MM.1S (cell line): Measurements from ENCODE around the gene ADAMTS9.

Experiments used
- DNase-seq: peaks from one replicate; pipeline ENCODE4 v3.0.0-alpha.2; 2015
- H2AFZ ChIP-seq: fragments of 300-600 bp; sonication (generic); 2 replicates; pipeline ENCODE4 v1.6.0; 2016; ENCODE audit warnings: antibody characterized with exemption, low read length
- H3F3A ChIP-seq: fragments of 300-600 bp; sonication (generic); 2 replicates; pipeline ENCODE4 v1.6.1; 2016; ENCODE audit warnings: mild to moderate bottlenecking, antibody characterized with exemption, low read length, moderate library complexity, mixed read lengths; ENCODE audit not compliant: insufficient read depth
- H3K27ac ChIP-seq: fragments of 300-600 bp; sonication (generic); 2 replicates; pipeline ENCODE4 v1.5.1; 2016; ENCODE audit warnings: mild to moderate bottlenecking, low read length
- H3K27me3 ChIP-seq: fragments of 300-600 bp; sonication (generic); replicated peaks from 2 replicates; pipeline ENCODE4 v1.6.0; 2016; ENCODE audit warnings: low read length; ENCODE audit not compliant: insufficient read depth
- H3K36me3 ChIP-seq: fragments of 300-600 bp; sonication (generic); replicated peaks from 2 replicates; pipeline ENCODE4 v1.6.1; 2016; ENCODE audit warnings: mild to moderate bottlenecking, low read length, mixed read lengths; ENCODE audit not compliant: insufficient read depth
- H3K4me1 ChIP-seq: fragments of 300-600 bp; sonication (generic); 2 replicates; pipeline ENCODE4 v1.6.1; 2016; ENCODE audit warnings: low read length, mixed read lengths
- H3K4me2 ChIP-seq: fragments of 300-600 bp; sonication (generic); 2 replicates; pipeline ENCODE4 v1.6.0; 2016; ENCODE audit warnings: low read depth, low read length
- H3K4me3 ChIP-seq: fragments of 300-600 bp; sonication (generic); 2 replicates; pipeline ENCODE4 v1.5.1; 2016; ENCODE audit warnings: low read length, mixed read lengths
- H3K79me2 ChIP-seq: fragments of 300-600 bp; sonication (generic); 2 replicates; pipeline ENCODE4 v1.6.1; 2016; ENCODE audit warnings: mixed run types, low read length, mixed read lengths
- H3K9ac ChIP-seq: fragments of 300-600 bp; sonication (generic); 2 replicates; pipeline ENCODE4 v1.6.1; 2016; ENCODE audit warnings: low read length, mixed read lengths
- H3K9me2 ChIP-seq: fragments of 300-600 bp; sonication (generic); replicated peaks from 2 replicates; pipeline ENCODE4 v1.6.1; 2016; ENCODE audit warnings: mild to moderate bottlenecking, low read length, mixed read lengths; ENCODE audit not compliant: insufficient read depth
- H3K9me3 ChIP-seq: fragments of 300-600 bp; sonication (generic); replicated peaks from 2 replicates; pipeline ENCODE4 v1.6.1; 2016; ENCODE audit warnings: mild to moderate bottlenecking, low read length, mixed read lengths; ENCODE audit not compliant: insufficient read depth
- H4K20me1 ChIP-seq: fragments of 300-600 bp; sonication (generic); 2 replicates; pipeline ENCODE4 v1.6.1; 2016; ENCODE audit warnings: mild to moderate bottlenecking, low read length, moderate library complexity, mixed read lengths; ENCODE audit not compliant: insufficient read depth
- CTCF ChIP-seq: fragments of 300-600 bp; sonication (generic); IDR thresholded peaks from 2 replicates; pipeline ENCODE4 v1.5.1; 2016; ENCODE audit warnings: antibody characterized with exemption, low read length, mixed read lengths
- EZH2 ChIP-seq: fragments of 300-600 bp; sonication (generic); optimal IDR thresholded peaks from 2 replicates; pipeline ENCODE3; 2017; ENCODE audit warnings: low read depth, mild to moderate bottlenecking, antibody characterized with exemption, low read length, mixed read lengths
- EZH2phosphoT487 ChIP-seq: fragments of 300-600 bp; sonication (generic); IDR thresholded peaks from 2 replicates; pipeline ENCODE4 v1.6.1; 2018; ENCODE audit warnings: antibody characterized with exemption, low read length

The ADAMTS9 gene

GRCh38 chr3:64509206-64509605 lies 178.6 kb downstream of the ADAMTS9 start:
- TF ChIP-seq EZH2phosphoT487 (no peak), EZH2 (no peak), CTCF (no peak)
- Histone ChIP-seq H3F3A (no peaks in the 10 kb centered on the region), H3K4me1 (no peaks in the 10 kb centered on the region), H3K36me3 (no peaks in the 10 kb centered on the region), H3K9me2 (no peaks in the 10 kb centered on the region), H3K27ac (no peak overlapping the region), H3K4me2 (no peak overlapping the region), H4K20me1 (no peaks in the 10 kb centered on the region), H3K9me3 (no peaks in the 10 kb centered on the region), H3K4me3 (no peak overlapping the region), H2AFZ (no peak overlapping the region), H3K9ac (no peak overlapping the region), H3K79me2 (no peaks in the 10 kb centered on the region), H3K27me3 (no peaks in the 10 kb centered on the region)
- no peak for DNase-seq

DNA sequence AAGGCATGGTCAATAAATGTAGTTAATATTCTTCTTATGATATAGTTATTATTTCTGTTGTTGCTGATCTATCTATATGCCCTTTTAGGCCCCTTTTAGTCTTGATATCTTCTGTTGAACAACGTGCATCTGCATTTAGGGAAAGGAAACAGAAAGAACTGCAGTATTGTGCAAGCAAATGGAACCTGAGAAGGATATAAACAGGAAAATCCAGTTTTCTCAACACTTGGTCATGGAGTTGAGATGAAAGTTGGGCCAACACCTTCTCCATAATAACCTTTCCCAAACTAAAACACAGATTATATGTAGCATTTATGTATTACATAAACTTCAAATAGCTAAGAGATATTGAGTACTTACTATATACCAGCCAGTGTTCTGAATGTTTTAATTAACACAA lies 179.7 kb downstream of the ADAMTS9 start:
- no peak overlapping the region for H3K4me3 ChIP-seq
- H3K9me3 ChIP-seq, result no peaks in the 10 kb centered on the region
- no peaks in the 10 kb centered on the region for H3K36me3 ChIP-seq
- no peaks in the 10 kb centered on the region for H3K9me2 ChIP-seq
- H2AFZ ChIP-seq, result no peak overlapping the region
- no peak for DNase-seq
- no peaks in the 10 kb centered on the region for H4K20me1 ChIP-seq
- H3K9ac ChIP-seq, result no peak overlapping the region
- no peaks in the 10 kb centered on the region for H3F3A ChIP-seq
- TF ChIP-seq EZH2phosphoT487 (no peak), EZH2 (no peak), CTCF (no peak)
- H3K27ac ChIP-seq, result no peak overlapping the region
- no peaks in the 10 kb centered on the region for H3K79me2 ChIP-seq
- H3K4me1 ChIP-seq, result no peaks in the 10 kb centered on the region
- H3K4me2 ChIP-seq, result no peak overlapping the region
- H3K27me3 ChIP-seq, result no peaks in the 10 kb centered on the region

GRCh38 chr3:64506255-64506654 lies 181.5 kb downstream of the ADAMTS9 start:
- no peak for DNase-seq
- H3K4me1 ChIP-seq, result no peaks in the 10 kb centered on the region
- H3K9me3 ChIP-seq, result no peaks in the 10 kb centered on the region
- no peaks in the 10 kb centered on the region for H3K36me3 ChIP-seq
- no peaks in the 10 kb centered on the region for H3K27me3 ChIP-seq
- H3K9ac ChIP-seq, result no peak overlapping the region
- H2AFZ ChIP-seq, result no peak overlapping the region
- TF ChIP-seq CTCF (no peak), EZH2 (no peak)
- H3K4me2 ChIP-seq, result no peak overlapping the region
- H3K79me2 ChIP-seq, result no peaks in the 10 kb centered on the region
- H4K20me1 ChIP-seq, result no peaks in the 10 kb centered on the region
- H3K27ac ChIP-seq, result no peak overlapping the region
- no peak overlapping the region for H3K4me3 ChIP-seq
- no peaks in the 10 kb centered on the region for H3K9me2 ChIP-seq
- H3F3A ChIP-seq, result no peaks in the 10 kb centered on the region
